Skeletal muscle tissue (tissue), 4 donors: Measurements from ENCODE around the gene PGM5. TPM values are rescaled to one million over a fixed set of nuclear protein-coding genes. Genes with fewer than 3 reads are reported as not detected.
A peak's percentile ranks its signal among the peaks of the same experiment; 100 is the strongest.

Source experiments
- H3K27ac ChIP-seq: one replicate; pipeline ENCODE4 v1.7.0; 2013; ENCODE audit warnings: mild to moderate bottlenecking, low read depth, low read length, inconsistent platforms
- H3K27me3 ChIP-seq, 3 donors: one replicate each; pipeline ENCODE4 v1.7.0; 2013; ENCODE audit warnings: low read length in 3 of 3; ENCODE audit not compliant: control insufficient read depth in 3 of 3, insufficient read depth in 3 of 3
- H3K36me3 ChIP-seq, 3 donors: one replicate each; pipeline ENCODE4 v1.7.0; 2013; ENCODE audit warnings: low read length in 3 of 3; ENCODE audit not compliant: control insufficient read depth in 3 of 3, insufficient read depth in 3 of 3
- H3K4me1 ChIP-seq, 3 donors: one replicate each; pipeline ENCODE4 v1.7.0; 2013; ENCODE audit warnings: low read length in 3 of 3, mild to moderate bottlenecking in 3 of 3; ENCODE audit not compliant: control insufficient read depth in 3 of 3, insufficient read depth in 3 of 3
- H3K4me3 ChIP-seq, 3 donors: one replicate each; pipeline ENCODE4 v1.7.0; 2013; ENCODE audit warnings: low read length in 3 of 3
- H3K9ac ChIP-seq, 3 donors: one replicate each; pipeline ENCODE4 v1.7.0; 2013; ENCODE audit warnings: low read length in 3 of 3, mild to moderate bottlenecking in 3 of 3, moderate library complexity in 2 of 3, low read depth in 1 of 3
- H3K9me3 ChIP-seq, 3 donors: one replicate each; pipeline ENCODE4 v1.7.0; 2013; ENCODE audit warnings: low read length in 3 of 3; ENCODE audit not compliant: control insufficient read depth in 3 of 3
- total RNA-seq: library from RNA; depleted of rRNA; stranded (reverse); fragments of >200 nt; gene quantifications from one replicate; pipeline ENCODE4 v1.2.3, GENCODE V29; 2014
- donor health status: Osteomylitis.

The PGM5 gene
- total RNA-seq, 1 donor from 2014 or later, result 69.4 TPM

- H3K27me3 ChIP-seq, result peaks cover 0 to 3% (median 0%) of the 10 kb centered on the region in 3 donors
- no peak overlapping the region for H3K4me3 ChIP-seq
- H3K27ac ChIP-seq, result no peak overlapping the region
- H3K4me1 ChIP-seq, result peaks cover 4 to 10% (median 6%) of the 10 kb centered on the region in 3 donors
- H3K9me3 ChIP-seq, result no peaks in the 10 kb centered on the region
- H3K36me3 ChIP-seq, result no peaks in the 10 kb centered on the region
- H3K9ac ChIP-seq, result no peak overlapping the region
Measured at GRCh38 chr9:68558545-68558944, 202.1 kb downstream of the PGM5 start.

DNA sequence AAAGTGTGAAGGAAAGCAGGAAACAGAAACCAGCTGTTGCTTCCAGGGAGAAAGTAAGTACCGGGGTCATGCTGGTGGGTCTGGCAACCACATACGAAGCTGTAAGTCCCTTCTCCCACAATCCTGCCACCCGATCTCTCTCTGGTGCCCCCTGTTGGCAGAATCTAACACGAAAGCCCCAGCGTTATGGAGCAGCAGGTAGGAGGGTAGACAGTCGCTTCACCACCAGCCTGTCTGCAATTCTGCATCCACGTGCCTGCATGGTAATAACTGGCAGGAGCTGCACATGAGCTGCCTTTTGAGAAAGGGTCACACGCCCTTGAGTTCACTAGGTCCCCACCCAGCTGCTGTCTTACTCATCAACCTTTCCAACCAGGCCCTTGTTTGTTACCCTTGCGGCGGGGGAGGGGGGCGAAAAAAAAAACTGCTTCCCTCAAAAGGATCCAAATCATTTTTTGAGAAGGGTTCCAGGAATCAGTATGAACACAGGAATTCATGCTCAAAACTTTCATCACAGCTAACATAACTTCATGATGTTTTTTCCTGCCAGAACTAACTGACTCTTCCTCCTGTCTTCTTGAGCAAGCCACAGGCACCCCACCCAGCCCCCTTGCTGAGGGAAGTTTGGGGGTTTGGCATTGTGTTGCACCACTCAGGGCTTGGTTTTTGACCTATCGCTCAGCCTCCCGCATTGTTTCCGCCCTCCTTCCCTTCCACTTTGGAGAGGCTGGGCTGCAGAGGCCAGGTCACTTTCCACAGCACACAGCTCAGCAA lies 203.8 kb downstream of the PGM5 start:
- H3K4me3 ChIP-seq, result no peak overlapping the region

DNA sequence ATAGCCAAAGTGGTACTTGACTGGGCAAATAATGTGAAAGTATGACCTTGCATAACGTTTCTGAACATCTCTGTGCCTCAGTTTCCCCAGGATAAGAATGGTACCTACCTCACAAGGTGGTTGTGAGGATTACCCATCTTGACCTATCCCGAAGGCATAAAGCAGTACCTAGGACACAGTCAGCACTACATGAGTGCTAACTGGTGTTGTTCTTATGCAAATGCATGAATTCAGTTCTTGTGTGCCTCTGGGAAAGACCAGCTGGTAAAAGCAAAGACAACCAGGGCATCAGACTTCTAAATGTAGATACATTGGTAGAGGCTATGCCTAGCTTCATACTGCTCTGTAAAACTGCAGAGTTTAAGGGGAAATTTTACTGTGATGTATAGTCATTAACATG lies 206.1 kb downstream of the PGM5 start:
- Histone ChIP-seq H3K27me3 (peaks cover 0 to 3% (median 0%) of the 10 kb centered on the region in 3 donors), H3K27ac (no peak overlapping the region), H3K9me3 (no peaks in the 10 kb centered on the region), H3K36me3 (no peaks in the 10 kb centered on the region), H3K4me3 (no peak overlapping the region), H3K9ac (no peak overlapping the region), H3K4me1 (peaks cover 4 to 10% (median 9%) of the 10 kb centered on the region in 3 donors)

More for the DNA sequence above, 203.8 kb downstream of the PGM5 start:
- peaks cover 0 to 3% (median 0%) of the 10 kb centered on the region in 3 donors for H3K27me3 ChIP-seq
- no peaks in the 10 kb centered on the region for H3K36me3 ChIP-seq
- H3K9ac ChIP-seq, result peak overlapping the region in 1 of 3 donors; percentile 4
- H3K4me1 ChIP-seq, result peaks cover 4 to 10% (median 6%) of the 10 kb centered on the region in 3 donors
- H3K9me3 ChIP-seq, result no peaks in the 10 kb centered on the region
- no peak overlapping the region for H3K27ac ChIP-seq

DNA sequence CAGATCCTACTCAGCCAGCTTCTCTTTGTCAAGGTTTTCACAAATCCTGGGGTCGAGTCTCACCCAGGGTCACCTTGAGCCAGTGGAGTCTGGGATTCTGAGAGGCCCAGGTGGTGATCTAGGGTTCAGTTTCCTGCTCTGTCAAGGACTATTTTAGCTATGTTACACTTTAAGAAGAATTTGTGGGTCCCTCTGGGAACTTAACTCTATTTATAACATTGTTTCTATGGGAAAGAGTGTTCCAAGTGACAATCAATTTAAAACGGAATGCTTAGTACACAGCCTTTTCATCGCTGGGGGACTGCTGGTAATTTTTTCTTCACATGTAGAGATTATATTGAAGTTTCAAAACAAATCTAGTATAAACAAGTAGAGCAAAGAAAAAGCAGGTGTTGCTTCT lies 211.2 kb downstream of the PGM5 start:
- H3K4me1 ChIP-seq, result peaks cover 0 to 3% (median 0%) of the 10 kb centered on the region in 3 donors
- no peak overlapping the region for H3K9ac ChIP-seq
- H3K9me3 ChIP-seq, result no peaks in the 10 kb centered on the region
- H3K4me3 ChIP-seq, result no peak overlapping the region
- peak overlapping the region; percentile 1 for H3K27ac ChIP-seq
- H3K27me3 ChIP-seq, result no peaks in the 10 kb centered on the region
- H3K36me3 ChIP-seq, result no peaks in the 10 kb centered on the region

DNA sequence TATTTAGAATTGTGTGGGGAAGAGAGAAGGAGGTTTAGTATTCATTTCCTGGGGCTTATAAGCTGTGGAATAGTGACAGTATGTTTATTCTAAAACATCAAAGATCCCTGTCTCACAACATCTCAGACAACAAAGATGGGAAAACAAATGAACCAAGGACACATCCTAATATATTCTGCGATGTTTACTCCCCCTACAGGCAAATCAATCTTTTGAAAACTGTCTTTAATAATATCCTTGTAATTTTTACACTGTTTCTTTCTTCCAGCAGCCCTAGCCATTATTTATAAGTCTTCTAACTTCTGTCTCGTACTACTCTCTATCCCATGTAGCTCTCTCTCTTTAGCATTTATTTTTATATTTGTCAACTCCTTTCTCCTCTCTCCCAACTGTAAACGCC lies 217.7 kb downstream of the PGM5 start:
- Histone ChIP-seq H3K27me3 (no peaks in the 10 kb centered on the region), H3K36me3 (no peaks in the 10 kb centered on the region), H3K27ac (no peak overlapping the region), H3K4me1 (no peaks in the 10 kb centered on the region), H3K9me3 (no peaks in the 10 kb centered on the region), H3K9ac (no peak overlapping the region), H3K4me3 (no peak overlapping the region)

DNA sequence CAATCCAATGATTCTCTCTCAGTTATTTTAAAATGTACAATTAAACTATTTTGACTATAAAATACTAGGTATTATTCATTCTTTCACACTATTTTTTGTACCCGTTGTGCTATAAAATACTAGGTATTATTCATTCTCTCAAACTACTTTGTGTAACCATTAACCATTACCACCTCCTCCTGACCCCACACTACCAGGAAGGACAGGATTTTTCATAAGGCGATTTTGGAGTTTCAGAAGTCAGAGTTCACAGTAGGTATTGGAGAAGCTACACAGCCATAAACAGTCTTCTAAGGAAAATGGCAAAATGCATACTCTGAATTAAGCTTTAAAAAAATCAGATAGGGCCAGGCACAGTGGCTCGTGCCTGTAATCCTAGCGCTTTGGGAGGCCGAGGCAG lies 219.4 kb downstream of the PGM5 start:
- H3K4me1 ChIP-seq, result no peaks in the 10 kb centered on the region
- no peak overlapping the region for H3K9ac ChIP-seq
- H3K9me3 ChIP-seq, result no peaks in the 10 kb centered on the region
- H3K27me3 ChIP-seq, result no peaks in the 10 kb centered on the region
- no peak overlapping the region for H3K4me3 ChIP-seq
- no peak overlapping the region for H3K27ac ChIP-seq
- no peaks in the 10 kb centered on the region for H3K36me3 ChIP-seq

DNA sequence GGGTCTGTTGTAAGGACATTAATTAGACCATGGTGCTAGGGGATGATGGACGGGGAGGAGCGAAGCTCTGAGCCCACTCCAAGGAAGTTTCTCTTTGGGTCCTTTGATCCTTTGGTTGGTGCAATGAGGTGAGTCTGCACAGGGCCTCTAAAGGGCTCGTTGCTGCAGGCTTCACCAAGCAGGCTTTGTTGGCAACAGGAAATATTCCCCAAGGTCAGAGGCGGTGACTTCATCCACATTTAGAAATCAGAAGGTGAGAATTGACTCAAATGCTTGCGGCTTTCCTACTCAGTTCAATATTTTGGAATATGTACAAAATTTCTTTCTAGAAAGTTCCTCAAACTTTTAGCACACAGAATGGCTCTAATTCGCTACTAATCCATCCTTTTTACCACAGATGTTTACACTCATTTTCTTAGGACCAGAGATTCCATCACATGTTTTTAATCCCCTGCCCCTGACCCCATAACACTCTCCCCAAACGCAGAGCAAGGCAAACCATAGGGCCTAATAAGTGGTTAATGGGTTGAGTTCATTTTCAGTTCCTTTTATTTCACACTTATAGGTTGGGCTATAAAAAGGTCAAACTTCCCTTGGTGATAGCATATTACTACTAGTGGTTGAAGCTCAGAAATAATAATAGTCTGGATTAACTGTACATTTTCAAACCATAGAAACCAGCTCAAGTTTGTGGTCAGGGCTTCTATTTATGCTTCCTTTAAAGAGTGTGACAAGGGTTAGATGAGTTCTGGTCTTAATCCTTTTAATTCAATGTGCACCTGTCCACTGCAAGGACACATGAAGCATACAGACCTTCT lies 221.6 kb downstream of the PGM5 start:
- Histone ChIP-seq H3K4me3 (no peak overlapping the region), H3K27me3 (no peaks in the 10 kb centered on the region), H3K9ac (no peak overlapping the region), H3K4me1 (no peaks in the 10 kb centered on the region), H3K36me3 (no peaks in the 10 kb centered on the region), H3K9me3 (no peaks in the 10 kb centered on the region), H3K27ac (no peak overlapping the region)

Other genes starting within 250 kb of the PGM5 start
- 19.8 TPM for gene ZNG1C, start 114.6 kb upstream of the PGM5 start, total RNA-seq
- gene FOXD4L3, start 53.7 kb upstream of the PGM5 start, total RNA-seq, result not detected
- not detected for gene TMEM252, start 184.3 kb downstream of the PGM5 start, total RNA-seq